ENCODE data around the gene ZBTB20. TPM values are rescaled to one million over a fixed set of nuclear protein-coding genes. Genes with fewer than 3 reads are reported as not detected.

The ZBTB20 gene
- total and polyA plus RNA-seq, 5 donors from 2014 or later = 10.1 to 58.2 (median 13.2) TPM

GRCh38 chr3:114406286-114406685 is 740.8 kb downstream of the ZBTB20 start:
- Mint-ChIP-seq H3K4me1 (peaks cover 0 to 5% (median 2%) of the 10 kb centered on the region in 4 donors), H3K36me3 (peaks cover 10% of the 10 kb centered on the region), H3K4me3 (no peak overlapping the region), H3K27me3 (no peaks in the 10 kb centered on the region), H3K9me3 (no peaks in the 10 kb centered on the region), H3K27ac (no peak overlapping the region)
- H3K27ac ChIP-seq (ENCODE audit: insufficient read depth, low read length, poor library complexity, severe bottlenecking) = no peak overlapping the region
- H3K4me3 ChIP-seq (ENCODE audit: low read depth, low read length) = no peak overlapping the region
- no peaks in the 10 kb centered on the region for H3K36me3 ChIP-seq (ENCODE audit: control insufficient read depth, insufficient read depth, low read length)
- no peaks in the 10 kb centered on the region for H3K9me3 ChIP-seq (ENCODE audit: control insufficient read depth in 2 of 2, low read length in 2 of 2)
- ATAC-seq (ENCODE audit: low read depth in 2 of 2) (no peak), DNase-seq (no peak)
- no peaks in the 10 kb centered on the region for H3K4me1 ChIP-seq (ENCODE audit: control insufficient read depth, insufficient read depth, low read length, poor library complexity, severe bottlenecking)
- H3K27me3 ChIP-seq (ENCODE audit: control insufficient read depth, insufficient read depth, low read length) = no peaks in the 10 kb centered on the region

GRCh38 chr3:114405202-114405990 is 741.7 kb downstream of the ZBTB20 start:
- Histone ChIP-seq H3K9me3 (ENCODE audit: control insufficient read depth in 2 of 2, low read length in 2 of 2) (no peaks in the 10 kb centered on the region), H3K4me3 (ENCODE audit: low read depth, low read length) (no peak overlapping the region), H3K4me1 (ENCODE audit: control insufficient read depth, insufficient read depth, low read length, poor library complexity, severe bottlenecking) (no peaks in the 10 kb centered on the region), H3K27ac (ENCODE audit: insufficient read depth, low read length, poor library complexity, severe bottlenecking) (no peak overlapping the region), H3K27me3 (ENCODE audit: control insufficient read depth, insufficient read depth, low read length) (no peaks in the 10 kb centered on the region), H3K36me3 (ENCODE audit: control insufficient read depth, insufficient read depth, low read length) (no peaks in the 10 kb centered on the region)
- H3K4me3 Mint-ChIP-seq = no peak overlapping the region
- H3K36me3 Mint-ChIP-seq = peaks cover 10% of the 10 kb centered on the region
- DNase-seq (no peak), ATAC-seq (ENCODE audit: low read depth in 2 of 2) (no peak)
- no peak overlapping the region for H3K27ac Mint-ChIP-seq
- H3K9me3 Mint-ChIP-seq = no peaks in the 10 kb centered on the region
- no peaks in the 10 kb centered on the region for H3K27me3 Mint-ChIP-seq
- peaks cover 0 to 5% (median 0%) of the 10 kb centered on the region in 4 donors for H3K4me1 Mint-ChIP-seq

GRCh38 chr3:114404590-114404989 is 742.5 kb downstream of the ZBTB20 start:
- DNase-seq (no peak), ATAC-seq (ENCODE audit: low read depth in 2 of 2) (no peak)
- Mint-ChIP-seq H3K9me3 (no peaks in the 10 kb centered on the region), H3K27ac (no peak overlapping the region), H3K36me3 (peaks cover 13% of the 10 kb centered on the region), H3K4me3 (no peak overlapping the region), H3K27me3 (no peaks in the 10 kb centered on the region), H3K4me1 (peaks cover 0 to 5% (median 2%) of the 10 kb centered on the region in 4 donors)
- Histone ChIP-seq H3K4me3 (ENCODE audit: low read depth, low read length) (no peak overlapping the region), H3K27ac (ENCODE audit: insufficient read depth, low read length, poor library complexity, severe bottlenecking) (no peak overlapping the region), H3K36me3 (ENCODE audit: control insufficient read depth, insufficient read depth, low read length) (no peaks in the 10 kb centered on the region), H3K4me1 (ENCODE audit: control insufficient read depth, insufficient read depth, low read length, poor library complexity, severe bottlenecking) (no peaks in the 10 kb centered on the region), H3K27me3 (ENCODE audit: control insufficient read depth, insufficient read depth, low read length) (no peaks in the 10 kb centered on the region), H3K9me3 (ENCODE audit: control insufficient read depth in 2 of 2, low read length in 2 of 2) (no peaks in the 10 kb centered on the region)

- Mint-ChIP-seq H3K36me3 (peaks cover 14% of the 10 kb centered on the region), H3K4me1 (peaks cover 0 to 7% (median 2%) of the 10 kb centered on the region in 4 donors), H3K9me3 (no peaks in the 10 kb centered on the region), H3K27ac (no peak overlapping the region), H3K4me3 (no peak overlapping the region), H3K27me3 (no peaks in the 10 kb centered on the region)
- H3K27me3 ChIP-seq (ENCODE audit: control insufficient read depth, insufficient read depth, low read length) = no peaks in the 10 kb centered on the region
- ATAC-seq (ENCODE audit: low read depth in 2 of 2) = no peak
- DNase-seq = no peak
- H3K4me1 ChIP-seq (ENCODE audit: control insufficient read depth, insufficient read depth, low read length, poor library complexity, severe bottlenecking) = no peaks in the 10 kb centered on the region
- no peak overlapping the region for H3K27ac ChIP-seq (ENCODE audit: insufficient read depth, low read length, poor library complexity, severe bottlenecking)
- no peaks in the 10 kb centered on the region for H3K36me3 ChIP-seq (ENCODE audit: control insufficient read depth, insufficient read depth, low read length)
- no peaks in the 10 kb centered on the region for H3K9me3 ChIP-seq (ENCODE audit: control insufficient read depth in 2 of 2, low read length in 2 of 2)
- no peak overlapping the region for H3K4me3 ChIP-seq (ENCODE audit: low read depth, low read length)
These were observed 744.2 kb downstream of the ZBTB20 start for GRCh38 chr3:114402838-114403237.

GRCh38 chr3:114401346-114401745 is 745.7 kb downstream of the ZBTB20 start:
- peaks cover 7% of the 10 kb centered on the region for H3K36me3 Mint-ChIP-seq
- DNase-seq (no peak), ATAC-seq (ENCODE audit: low read depth in 2 of 2) (no peak)
- no peaks in the 10 kb centered on the region for H3K9me3 Mint-ChIP-seq
- Histone ChIP-seq H3K27me3 (ENCODE audit: control insufficient read depth, insufficient read depth, low read length) (no peaks in the 10 kb centered on the region), H3K27ac (ENCODE audit: insufficient read depth, low read length, poor library complexity, severe bottlenecking) (no peak overlapping the region), H3K36me3 (ENCODE audit: control insufficient read depth, insufficient read depth, low read length) (no peaks in the 10 kb centered on the region), H3K9me3 (ENCODE audit: control insufficient read depth in 2 of 2, low read length in 2 of 2) (no peaks in the 10 kb centered on the region), H3K4me3 (ENCODE audit: low read depth, low read length) (no peak overlapping the region), H3K4me1 (ENCODE audit: control insufficient read depth, insufficient read depth, low read length, poor library complexity, severe bottlenecking) (no peaks in the 10 kb centered on the region)
- H3K4me1 Mint-ChIP-seq = peaks cover 3 to 10% (median 9%) of the 10 kb centered on the region in 4 donors
- no peak overlapping the region for H3K27ac Mint-ChIP-seq
- H3K27me3 Mint-ChIP-seq = no peaks in the 10 kb centered on the region
- H3K4me3 Mint-ChIP-seq = no peak overlapping the region

GRCh38 chr3:114400371-114400770 is 746.7 kb downstream of the ZBTB20 start:
- H3K4me3 ChIP-seq (ENCODE audit: low read depth, low read length) = no peak overlapping the region
- Mint-ChIP-seq H3K27ac (no peak overlapping the region), H3K4me3 (no peak overlapping the region), H3K36me3 (peaks cover 7% of the 10 kb centered on the region), H3K27me3 (no peaks in the 10 kb centered on the region), H3K9me3 (no peaks in the 10 kb centered on the region), H3K4me1 (peaks cover 3 to 10% (median 8%) of the 10 kb centered on the region in 4 donors)
- DNase-seq (no peak), ATAC-seq (ENCODE audit: low read depth in 2 of 2) (no peak)
- H3K27ac ChIP-seq (ENCODE audit: insufficient read depth, low read length, poor library complexity, severe bottlenecking) = no peak overlapping the region
- H3K27me3 ChIP-seq (ENCODE audit: control insufficient read depth, insufficient read depth, low read length) = no peaks in the 10 kb centered on the region
- H3K9me3 ChIP-seq (ENCODE audit: control insufficient read depth in 2 of 2, low read length in 2 of 2) = no peaks in the 10 kb centered on the region
- no peaks in the 10 kb centered on the region for H3K4me1 ChIP-seq (ENCODE audit: control insufficient read depth, insufficient read depth, low read length, poor library complexity, severe bottlenecking)
- no peaks in the 10 kb centered on the region for H3K36me3 ChIP-seq (ENCODE audit: control insufficient read depth, insufficient read depth, low read length)

GRCh38 chr3:114394551-114394950 is 752.5 kb downstream of the ZBTB20 start:
- H3K4me1 ChIP-seq (ENCODE audit: control insufficient read depth, insufficient read depth, low read length, poor library complexity, severe bottlenecking) = no peaks in the 10 kb centered on the region
- no peak overlapping the region for H3K27ac ChIP-seq (ENCODE audit: insufficient read depth, low read length, poor library complexity, severe bottlenecking)
- H3K36me3 ChIP-seq (ENCODE audit: control insufficient read depth, insufficient read depth, low read length) = no peaks in the 10 kb centered on the region
- H3K36me3 Mint-ChIP-seq = peaks cover under 1% of the 10 kb centered on the region
- H3K27me3 Mint-ChIP-seq = no peaks in the 10 kb centered on the region
- H3K4me1 Mint-ChIP-seq = peaks cover 21 to 35% (median 28%) of the 10 kb centered on the region in 4 donors
- H3K9me3 Mint-ChIP-seq = peaks cover 0 to 2% (median 0%) of the 10 kb centered on the region in 7 donors
- H3K4me3 Mint-ChIP-seq = no peak overlapping the region
- no peaks in the 10 kb centered on the region for H3K27me3 ChIP-seq (ENCODE audit: control insufficient read depth, insufficient read depth, low read length)
- H3K27ac Mint-ChIP-seq = no peak overlapping the region
- H3K4me3 ChIP-seq (ENCODE audit: low read depth, low read length) = no peak overlapping the region
- DNase-seq (no peak), ATAC-seq (ENCODE audit: low read depth in 2 of 2) (no peak)
- no peaks in the 10 kb centered on the region for H3K9me3 ChIP-seq (ENCODE audit: control insufficient read depth in 2 of 2, low read length in 2 of 2)

All from CD4-positive, CD25-positive, alpha-beta regulatory T cell (primary cell).